NCI-H2029 (cell line): ENCODE data around the gene OSBPL3.
A peak's percentile ranks its signal among the peaks of the same experiment; 100 is the strongest.

Experiments used
- DNase-seq: peaks from one replicate; lab custom pipeline; 2025; lab: John Stamatoyannopoulos, UW

Gene OSBPL3

GRCh38 chr7:24952464-24952863 is 27.5 kb downstream of the OSBPL3 start:
- no peak for DNase-seq

GRCh38 chr7:24951441-24951980 is 28.5 kb downstream of the OSBPL3 start:
- no peak for DNase-seq

- DNase-seq, result no peak
These were observed 30.1 kb downstream of the OSBPL3 start for GRCh38 chr7:24949884-24950283.

- DNase-seq, result no peak
These were observed 31.2 kb downstream of the OSBPL3 start for GRCh38 chr7:24948739-24949138.

GRCh38 chr7:24946467-24946866 is 33.5 kb downstream of the OSBPL3 start:
- DNase-seq, result no peak

GRCh38 chr7:24945899-24946298 is 34.1 kb downstream of the OSBPL3 start:
- no peak for DNase-seq

- DNase-seq, result no peak
These were observed 36.7 kb downstream of the OSBPL3 start for GRCh38 chr7:24943096-24943948.

- no peak for DNase-seq
These were observed 37.8 kb downstream of the OSBPL3 start for GRCh38 chr7:24942226-24942625.

- no peak for DNase-seq
These were observed 40.6 kb downstream of the OSBPL3 start for GRCh38 chr7:24939416-24939815.

GRCh38 chr7:24936121-24936824 is 43.7 kb downstream of the OSBPL3 start:
- DNase-seq, result no peak

- DNase-seq, result no peak
These were observed 46.7 kb downstream of the OSBPL3 start for GRCh38 chr7:24933298-24933697.

GRCh38 chr7:24932815-24933214 is 47.2 kb downstream of the OSBPL3 start:
- DNase-seq, result no peak

- no peak for DNase-seq
These were observed 47.6 kb downstream of the OSBPL3 start for GRCh38 chr7:24932389-24932788.

- DNase-seq, result no peak
These were observed 48.1 kb downstream of the OSBPL3 start for GRCh38 chr7:24931844-24932243.

- DNase-seq, result no peak
These were observed 49.1 kb downstream of the OSBPL3 start for GRCh38 chr7:24930856-24931255.

GRCh38 chr7:24926623-24927524 is 53.1 kb downstream of the OSBPL3 start:
- no peak for DNase-seq

GRCh38 chr7:24924375-24924774 is 55.6 kb downstream of the OSBPL3 start:
- DNase-seq, result no peak

GRCh38 chr7:24923172-24923865 is 56.7 kb downstream of the OSBPL3 start:
- no peak for DNase-seq

- DNase-seq, result no peak
These were observed 57.7 kb downstream of the OSBPL3 start for GRCh38 chr7:24922099-24922773.

GRCh38 chr7:24921362-24921679 is 58.7 kb downstream of the OSBPL3 start:
- peak; percentile 8 for DNase-seq
